NCI-H2171 treated with DMSO at 0.1 percent for 48 hours (cell line): ENCODE results near the gene AOAH.

Experiments
- DNase-seq: peaks from one replicate; lab custom pipeline; 2025; lab: John Stamatoyannopoulos, UW

The AOAH gene

GRCh38 chr7:36600869-36601530, 123.3 kb downstream of the AOAH start:
- DNase-seq, result no peak

- no peak for DNase-seq
Measured at GRCh38 chr7:36600314-36600682, 124.0 kb downstream of the AOAH start.

GRCh38 chr7:36599645-36600313, 124.5 kb downstream of the AOAH start:
- DNase-seq, result no peak

GRCh38 chr7:36598054-36598674, 126.1 kb downstream of the AOAH start:
- DNase-seq, result no peak

GRCh38 chr7:36597090-36597773, 127.1 kb downstream of the AOAH start:
- no peak for DNase-seq

- no peak for DNase-seq
Measured at GRCh38 chr7:36594445-36594844, 129.8 kb downstream of the AOAH start.

GRCh38 chr7:36591636-36592035, 132.7 kb downstream of the AOAH start:
- DNase-seq, result no peak

GRCh38 chr7:36589391-36589790, 134.9 kb downstream of the AOAH start:
- no peak for DNase-seq

GRCh38 chr7:36583318-36583717, 141.0 kb downstream of the AOAH start:
- DNase-seq, result no peak

- no peak for DNase-seq
Measured at GRCh38 chr7:36575832-36576231, 148.5 kb downstream of the AOAH start.

GRCh38 chr7:36573066-36573465, 151.2 kb downstream of the AOAH start:
- no peak for DNase-seq

- no peak for DNase-seq
Measured at GRCh38 chr7:36571190-36571560, 153.1 kb downstream of the AOAH start.

- DNase-seq, result no peak
Measured at GRCh38 chr7:36570528-36571189, 153.6 kb downstream of the AOAH start.

- DNase-seq, result no peak
Measured at GRCh38 chr7:36568452-36568849, 155.8 kb downstream of the AOAH start.

GRCh38 chr7:36567699-36568451, 156.4 kb downstream of the AOAH start:
- no peak for DNase-seq

GRCh38 chr7:36565792-36566356, 158.4 kb downstream of the AOAH start:
- no peak for DNase-seq

- no peak for DNase-seq
Measured at GRCh38 chr7:36564489-36564888, 159.8 kb downstream of the AOAH start.

GRCh38 chr7:36563706-36564327, 160.5 kb downstream of the AOAH start:
- DNase-seq, result no peak

GRCh38 chr7:36562121-36562520, 162.2 kb downstream of the AOAH start:
- no peak for DNase-seq

GRCh38 chr7:36549029-36549428, 175.3 kb downstream of the AOAH start:
- no peak for DNase-seq

- DNase-seq, result no peak
Measured at GRCh38 chr7:36547416-36547815, 176.9 kb downstream of the AOAH start.
